ENCODE measurements around the gene CATSPERB. TPM values are rescaled to one million over a fixed set of nuclear protein-coding genes. Genes with fewer than 3 reads are reported as not detected.
A peak's percentile ranks its signal among the peaks of the same experiment; 100 is the strongest.

Gene CATSPERB
- total and polyA plus RNA-seq, 2 donors (not counting 3 experiments of a cell fraction or from before 2014, with no cell fraction given): not detected

DNA sequence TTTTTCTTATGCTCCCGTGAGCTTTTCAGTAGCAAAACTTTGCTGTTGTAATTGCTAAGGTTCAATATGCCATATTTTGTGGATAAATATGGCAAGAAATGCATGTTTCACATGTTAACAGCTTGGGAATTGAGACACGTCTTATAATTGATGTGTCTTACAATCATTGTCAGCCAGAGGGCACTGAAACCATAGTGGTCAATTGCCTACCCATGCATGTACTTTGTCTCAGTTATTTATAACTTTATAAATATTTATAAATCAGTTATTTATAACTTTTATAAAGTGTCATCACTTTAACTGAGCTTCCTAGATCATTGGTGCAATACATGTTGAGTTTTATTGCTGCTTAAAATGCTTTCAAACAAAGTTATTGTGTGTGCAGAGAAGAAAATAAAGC is 82.0 kb downstream of the CATSPERB start:
- no peak for FAIRE-seq
- Histone ChIP-seq H3K4me1 (ENCODE audit: control insufficient read depth, extremely low read depth, insufficient read depth, low read length) (no peaks in the 10 kb centered on the region), H4K20me1 (replicated peaks; ENCODE audit: control insufficient read depth, extremely low read depth, insufficient read depth, low read length) (no peaks in the 10 kb centered on the region), H3K4me2 (ENCODE audit: insufficient read depth, low read length) (no peak overlapping the region), H3K36me3 (ENCODE audit: control insufficient read depth in 2 of 2, extremely low read depth in 1 of 2, insufficient read depth in 2 of 2, low read length in 2 of 2) (no peaks in the 10 kb centered on the region), H3K9me3 (replicated peaks; ENCODE audit: control insufficient read depth, insufficient read depth, low read length) (no peaks in the 10 kb centered on the region), H3K4me3 (replicated peaks in 1 of 3; ENCODE audit: insufficient read depth in 1 of 3, low read depth in 1 of 3, low read length in 3 of 3) (no peak overlapping the region), H3K9me1 (replicated peaks; ENCODE audit: control insufficient read depth, extremely low read depth, insufficient read depth, low read length) (no peaks in the 10 kb centered on the region), H3K27ac (ENCODE audit: insufficient read depth, low read depth, low read length) (no peak overlapping the region), H3K79me2 (ENCODE audit: control insufficient read depth, insufficient read depth, low read length) (no peaks in the 10 kb centered on the region), H2AFZ (ENCODE audit: low read depth, low read length) (no peak overlapping the region), H3K27me3 (ENCODE audit: control insufficient read depth in 2 of 2, insufficient read depth in 2 of 2, low read length in 2 of 2) (no peaks in the 10 kb centered on the region), H3K9ac (replicated peaks; ENCODE audit: extremely low read depth, insufficient read depth, low read length) (no peak overlapping the region)
- intact Hi-C loops (cut with micrococcal nuclease): loop anchor here (1.0 kb wide), 2 partner anchors 261 to 347 kb away; no protein-coding TSS in a partner anchor
- no peak for TF ChIP-seq JUN (IDR thresholded peaks at IDR 0.05; ENCODE audit: borderline replicate concordance, insufficient read depth, insufficient read length, low read depth)
- TF ChIP-seq, protein P1, sequence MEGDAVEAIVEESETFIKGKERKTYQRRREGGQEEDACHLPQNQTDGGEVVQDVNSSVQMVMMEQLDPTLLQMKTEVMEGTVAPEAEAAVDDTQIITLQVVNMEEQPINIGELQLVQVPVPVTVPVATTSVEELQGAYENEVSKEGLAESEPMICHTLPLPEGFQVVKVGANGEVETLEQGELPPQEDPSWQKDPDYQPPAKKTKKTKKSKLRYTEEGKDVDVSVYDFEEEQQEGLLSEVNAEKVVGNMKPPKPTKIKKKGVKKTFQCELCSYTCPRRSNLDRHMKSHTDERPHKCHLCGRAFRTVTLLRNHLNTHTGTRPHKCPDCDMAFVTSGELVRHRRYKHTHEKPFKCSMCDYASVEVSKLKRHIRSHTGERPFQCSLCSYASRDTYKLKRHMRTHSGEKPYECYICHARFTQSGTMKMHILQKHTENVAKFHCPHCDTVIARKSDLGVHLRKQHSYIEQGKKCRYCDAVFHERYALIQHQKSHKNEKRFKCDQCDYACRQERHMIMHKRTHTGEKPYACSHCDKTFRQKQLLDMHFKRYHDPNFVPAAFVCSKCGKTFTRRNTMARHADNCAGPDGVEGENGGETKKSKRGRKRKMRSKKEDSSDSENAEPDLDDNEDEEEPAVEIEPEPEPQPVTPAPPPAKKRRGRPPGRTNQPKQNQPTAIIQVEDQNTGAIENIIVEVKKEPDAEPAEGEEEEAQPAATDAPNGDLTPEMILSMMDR (IDR thresholded peaks at IDR 0.05; ENCODE audit: extremely low read depth in 1 of 2, insufficient read depth in 1 of 2, low read depth in 1 of 2, low read length in 2 of 2): peak in 1 of 2 donors; percentile 30
- dilution Hi-C loops (cut with MboI; ENCODE audit: extremely low pct_ligation_motif_present, low sequenced_read_pairs): no loop called here
- ChIA-PET POLR2A (interaction anchor here (0.7 kb wide), 1 partner anchor 64 kb away, joined by 3 read pairs; no protein-coding TSS in a partner anchor), CTCF (interaction anchor here (0.6 to 1.6 kb wide), 7 partner anchors 10 to 456 kb away, joined by 3 to 36 read pairs (median 5); partner anchors contain the start of gene ATXN3)
- DNase-seq (ENCODE audit: low read depth, low spot score): peak; percentile 57
- no TSS peak for BruUV-seq (replicated peaks)

DNA sequence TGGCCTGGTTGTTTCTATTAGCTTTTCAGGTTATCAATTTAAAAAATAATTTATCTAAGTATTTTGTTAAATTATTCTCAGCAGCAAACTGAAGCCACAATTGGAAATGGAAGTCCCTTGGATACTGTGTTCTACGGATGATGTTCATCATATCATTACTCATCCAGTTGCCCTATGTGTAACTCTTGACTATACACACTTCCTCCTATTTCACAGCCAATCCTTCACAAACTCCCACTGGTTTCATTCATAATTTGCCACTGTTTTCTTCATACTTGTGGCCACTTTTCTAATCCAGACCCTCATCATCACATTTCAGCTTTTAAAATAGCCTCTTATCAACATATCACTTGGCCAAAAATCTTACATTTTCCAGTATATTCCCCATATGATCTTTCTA is 84.0 kb downstream of the CATSPERB start:
- Histone ChIP-seq H4K20me1 (replicated peaks; ENCODE audit: control insufficient read depth, extremely low read depth, insufficient read depth, low read length) (no peaks in the 10 kb centered on the region), H3K9ac (replicated peaks; ENCODE audit: extremely low read depth, insufficient read depth, low read length) (no peak overlapping the region), H3K4me3 (replicated peaks in 1 of 3; ENCODE audit: insufficient read depth in 1 of 3, low read depth in 1 of 3, low read length in 3 of 3) (no peak overlapping the region), H3K9me1 (replicated peaks; ENCODE audit: control insufficient read depth, extremely low read depth, insufficient read depth, low read length) (no peaks in the 10 kb centered on the region), H3K9me3 (replicated peaks; ENCODE audit: control insufficient read depth, insufficient read depth, low read length) (no peaks in the 10 kb centered on the region), H3K79me2 (ENCODE audit: control insufficient read depth, insufficient read depth, low read length) (no peaks in the 10 kb centered on the region), H2AFZ (ENCODE audit: low read depth, low read length) (no peak overlapping the region), H3K36me3 (ENCODE audit: control insufficient read depth in 2 of 2, extremely low read depth in 1 of 2, insufficient read depth in 2 of 2, low read length in 2 of 2) (no peaks in the 10 kb centered on the region), H3K27ac (ENCODE audit: insufficient read depth, low read depth, low read length) (no peak overlapping the region), H3K4me1 (ENCODE audit: control insufficient read depth, extremely low read depth, insufficient read depth, low read length) (no peaks in the 10 kb centered on the region), H3K4me2 (ENCODE audit: insufficient read depth, low read length) (no peak overlapping the region), H3K27me3 (ENCODE audit: control insufficient read depth in 2 of 2, insufficient read depth in 2 of 2, low read length in 2 of 2) (no peaks in the 10 kb centered on the region)
- POLR2A ChIA-PET: no interaction called here
- dilution Hi-C loops (cut with MboI; ENCODE audit: extremely low pct_ligation_motif_present, low sequenced_read_pairs): no loop called here
- no TSS peak for BruUV-seq (replicated peaks)
- TF ChIP-seq POLR2AphosphoS5 (IDR thresholded peaks at IDR 0.05; ENCODE audit: insufficient read depth, low read depth, low read length) (no peak), POLR2A (IDR thresholded peaks at IDR 0.05; ENCODE audit: low read depth, low read length) (no peak), FOS (IDR thresholded peaks at IDR 0.05; ENCODE audit: borderline replicate concordance, insufficient read depth, low read length) (no peak), JUN (IDR thresholded peaks at IDR 0.05; ENCODE audit: borderline replicate concordance, insufficient read depth, insufficient read length, low read depth) (no peak)
- FAIRE-seq (no peak), DNase-seq (ENCODE audit: low read depth, low spot score) (no peak)
- CTCF ChIA-PET: interaction anchor here (1.3 to 3.1 kb wide), 2 partner anchors 264 to 349 kb away, joined by 7 to 16 read pairs; no protein-coding TSS in a partner anchor
- intact Hi-C loops (cut with micrococcal nuclease): no loop called here

Measured in endothelial cell of umbilical vein (primary cell).